ENCODE measurements around the gene NT5E.
"Not testable (repeated sequence)": the region's sequence is repeated elsewhere in the genome, so short reads cannot be mapped to it uniquely, and the experiment has no call there.

Gene NT5E

GRCh38 chr6:85449818-85450759 is at the start of gene NT5E:
NT5E (plus strand) TSS chr6:85450083; CDS start chr6:85450140, 57 bp downstream.
- FAIRE-seq (peak; percentile 54), DNase-seq (ENCODE audit: insufficient read length, low spot score) (peak; percentile 76)

- FAIRE-seq = no peak
- DNase-seq (ENCODE audit: insufficient read length, low spot score) = no peak
These were observed 49.6 kb upstream of the NT5E start for GRCh38 chr6:85400331-85400730.

- DNase-seq (ENCODE audit: insufficient read length, low spot score) = no peak
- no peak for FAIRE-seq
These were observed 48.5 kb upstream of the NT5E start for GRCh38 chr6:85401186-85402021.

DNA sequence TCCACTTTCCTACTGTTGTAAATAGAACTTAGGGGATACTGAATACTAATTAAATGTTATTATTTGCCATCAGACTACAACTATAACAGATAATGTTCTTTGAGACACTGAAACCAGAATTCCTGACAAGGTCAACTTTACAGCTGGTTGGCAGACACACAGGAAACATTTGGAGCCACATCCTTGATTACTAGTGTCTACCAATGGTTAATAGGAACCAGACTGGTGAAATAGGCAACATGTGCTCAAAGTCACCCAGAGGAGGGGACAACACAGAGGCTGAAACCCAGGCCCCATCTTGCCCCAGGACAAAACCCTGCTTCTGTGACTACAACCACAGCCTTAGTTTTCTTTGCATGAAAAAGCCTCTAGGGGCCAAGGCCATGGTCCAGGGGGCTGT is 47.8 kb upstream of the NT5E start:
- no peak for DNase-seq (ENCODE audit: insufficient read length, low spot score)
- FAIRE-seq = no peak

GRCh38 chr6:85402922-85403321 is 47.0 kb upstream of the NT5E start:
- FAIRE-seq (no peak), DNase-seq (ENCODE audit: insufficient read length, low spot score) (no peak)

- FAIRE-seq (peak; percentile 74), DNase-seq (ENCODE audit: insufficient read length, low spot score) (peak; percentile 72)
These were observed 46.4 kb upstream of the NT5E start for GRCh38 chr6:85403331-85404015.

- not testable (repeated sequence) for DNase-seq (ENCODE audit: insufficient read length, low spot score); FAIRE-seq
These were observed 45.8 kb upstream of the NT5E start for GRCh38 chr6:85404016-85404563.

- FAIRE-seq (no peak), DNase-seq (ENCODE audit: insufficient read length, low spot score) (peak; percentile 68)
These were observed 45.2 kb upstream of the NT5E start for GRCh38 chr6:85404564-85405174.

GRCh38 chr6:85405175-85405852 is 44.6 kb upstream of the NT5E start:
- FAIRE-seq (no peak), DNase-seq (ENCODE audit: insufficient read length, low spot score) (no peak)

DNA sequence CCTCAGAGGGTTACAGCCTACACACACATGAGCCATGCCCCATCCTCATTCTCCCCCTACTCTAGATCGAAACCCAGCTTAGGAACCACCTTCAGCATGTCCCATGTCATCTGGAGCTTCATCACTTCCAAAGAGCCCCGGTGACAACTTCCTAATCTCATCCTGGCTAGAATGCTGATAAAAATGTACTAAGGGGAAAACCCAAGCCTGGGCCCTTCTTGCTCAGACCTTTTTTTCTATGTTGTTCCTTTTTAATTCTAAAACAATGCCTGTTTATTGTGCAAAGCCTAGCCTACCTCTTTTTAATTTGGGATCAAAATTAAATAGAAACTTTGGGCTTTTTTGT is 44.1 kb upstream of the NT5E start:
- FAIRE-seq (no peak), DNase-seq (ENCODE audit: insufficient read length, low spot score) (no peak)

GRCh38 chr6:85406641-85407075 is 43.2 kb upstream of the NT5E start:
- DNase-seq (ENCODE audit: insufficient read length, low spot score) (no peak), FAIRE-seq (no peak)

DNA sequence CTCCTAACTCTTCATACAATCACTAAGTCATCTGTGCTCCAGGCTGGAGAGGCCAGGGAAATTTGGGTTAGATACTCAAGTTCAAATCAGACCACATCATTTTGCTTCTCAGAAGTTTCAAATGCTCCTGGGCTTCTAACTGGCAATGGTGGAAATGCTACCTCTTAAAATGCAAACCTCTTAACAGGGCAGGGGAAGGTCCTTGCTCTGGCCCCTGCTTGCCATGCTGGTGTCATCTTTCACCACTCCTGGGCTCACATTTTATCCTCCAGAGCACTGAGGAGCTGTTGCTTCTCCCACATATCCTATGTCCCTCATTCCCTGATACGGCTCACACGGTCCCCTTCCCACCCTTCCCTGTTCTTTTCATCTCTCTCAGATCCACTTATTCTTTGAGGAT is 41.8 kb upstream of the NT5E start:
- FAIRE-seq (no peak), DNase-seq (ENCODE audit: insufficient read length, low spot score) (no peak)

GRCh38 chr6:85412911-85413430 is 36.9 kb upstream of the NT5E start:
- no peak for DNase-seq (ENCODE audit: insufficient read length, low spot score)
- no peak for FAIRE-seq

GRCh38 chr6:85416049-85416448 is 33.8 kb upstream of the NT5E start:
- DNase-seq (ENCODE audit: insufficient read length, low spot score) = no peak
- no peak for FAIRE-seq

DNA sequence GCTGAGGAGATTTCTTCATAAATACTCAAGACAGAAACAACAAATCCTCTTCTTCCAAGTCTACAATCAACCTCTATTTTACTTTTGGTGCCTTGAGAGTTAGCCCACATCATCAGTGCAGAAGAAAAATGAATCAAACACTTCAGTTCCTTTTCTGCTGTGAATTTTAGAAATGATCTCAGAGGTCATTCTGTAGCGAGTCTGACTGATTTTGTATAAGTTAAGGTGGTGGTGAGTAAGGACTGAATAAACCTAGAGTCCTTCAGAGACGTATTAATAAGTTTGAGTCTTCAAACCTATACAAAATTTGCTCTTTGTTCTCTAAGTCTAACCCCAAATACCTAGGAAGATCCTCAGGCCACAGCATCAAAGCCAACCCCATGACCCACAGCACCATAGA is 33.1 kb upstream of the NT5E start:
- FAIRE-seq = no peak

GRCh38 chr6:85417336-85417735 is 32.5 kb upstream of the NT5E start:
- no peak for FAIRE-seq

More for the DNA sequence above, 33.1 kb upstream of the NT5E start:
- no peak for DNase-seq (ENCODE audit: insufficient read length, low spot score)

GRCh38 chr6:85418059-85418458 is 31.8 kb upstream of the NT5E start:
- FAIRE-seq (peak; percentile 4), DNase-seq (ENCODE audit: insufficient read length, low spot score) (no peak)

More at GRCh38 chr6:85417336-85417735, 32.5 kb upstream of the NT5E start:
- no peak for DNase-seq (ENCODE audit: insufficient read length, low spot score)

- FAIRE-seq (no peak), DNase-seq (ENCODE audit: insufficient read length, low spot score) (no peak)
These were observed 30.7 kb upstream of the NT5E start for GRCh38 chr6:85419046-85419759.

DNA sequence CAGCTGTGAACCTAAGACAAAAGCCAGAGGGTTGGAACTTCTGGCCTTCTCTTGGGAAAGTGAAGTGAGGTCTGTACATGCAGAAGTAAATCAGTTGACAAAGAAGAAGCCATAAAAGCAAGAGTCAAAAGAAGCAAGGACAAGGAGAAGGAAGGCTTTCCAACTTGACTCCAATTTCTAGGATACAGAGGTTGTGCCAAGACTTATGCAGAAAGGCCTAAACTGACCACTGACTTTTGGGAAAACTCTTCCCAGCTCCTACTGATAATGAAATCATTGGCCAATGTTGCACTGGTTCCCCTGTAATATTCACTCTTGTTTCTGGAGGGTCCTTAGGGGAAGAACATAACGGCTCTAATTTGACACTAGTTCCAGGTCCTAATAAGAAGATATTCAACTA is 29.3 kb upstream of the NT5E start:
- DNase-seq (ENCODE audit: insufficient read length, low spot score) (no peak), FAIRE-seq (no peak)

Measured in HTR-8/SVneo (cell line).